ENCODE results near the gene ACAD9. TPM values are rescaled to one million over a fixed set of nuclear protein-coding genes. Genes with fewer than 3 reads are reported as not detected.

The ACAD9 gene
- total and polyA plus RNA-seq, 9 of the 15 experiments (the other 6 are each of a cell fraction or from before 2014, with no cell fraction given) = 10.2 to 32.6 (median 22.8) TPM

DNA sequence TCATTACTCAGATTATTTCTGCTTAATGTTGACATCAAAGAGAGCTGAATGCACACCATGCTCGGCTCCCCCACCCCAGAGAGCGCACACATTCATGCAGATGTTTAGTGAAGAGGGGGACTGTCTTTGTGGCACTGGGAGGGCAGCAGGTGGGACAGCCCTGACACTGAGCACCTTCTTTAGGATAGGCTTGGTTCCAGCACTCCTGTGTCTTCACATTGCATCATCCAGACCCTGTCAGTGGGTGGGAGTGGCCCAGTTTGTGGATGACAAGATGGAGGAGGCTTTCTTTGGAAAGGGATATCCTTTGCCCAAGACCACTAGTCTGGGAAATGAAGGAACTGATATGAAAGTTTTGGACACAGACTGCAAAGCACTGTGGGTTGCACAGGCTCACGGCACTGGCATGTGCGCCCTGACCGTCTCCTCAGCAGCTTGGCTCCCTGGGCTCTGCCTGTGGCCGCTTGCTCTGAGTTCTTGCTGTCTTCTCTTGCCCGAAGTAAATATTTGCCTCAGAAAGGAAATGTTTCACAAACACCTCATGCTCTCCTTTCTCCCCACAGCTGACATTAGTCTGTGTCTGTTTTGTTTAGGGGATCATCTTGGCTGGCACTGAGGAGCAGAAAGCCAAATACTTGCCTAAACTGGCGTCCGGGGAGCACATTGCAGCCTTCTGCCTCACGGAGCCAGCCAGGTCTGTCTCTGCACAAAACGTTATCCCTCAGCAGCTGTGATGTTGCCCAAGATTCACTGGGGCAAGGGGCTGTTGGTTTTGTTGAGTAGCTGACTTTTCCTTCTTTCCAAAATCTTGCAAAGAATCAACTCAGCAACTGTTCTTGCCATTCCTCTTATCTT lies 16.6 kb downstream of the ACAD9 start (continued):
- TF ChIP-seq ZNF668 (CRISPR knock-in tag; IDR thresholded peaks at IDR 0.05) = no peak; the same call in 1 of the 2 replicates
- TF ChIP-seq, protein P1, sequence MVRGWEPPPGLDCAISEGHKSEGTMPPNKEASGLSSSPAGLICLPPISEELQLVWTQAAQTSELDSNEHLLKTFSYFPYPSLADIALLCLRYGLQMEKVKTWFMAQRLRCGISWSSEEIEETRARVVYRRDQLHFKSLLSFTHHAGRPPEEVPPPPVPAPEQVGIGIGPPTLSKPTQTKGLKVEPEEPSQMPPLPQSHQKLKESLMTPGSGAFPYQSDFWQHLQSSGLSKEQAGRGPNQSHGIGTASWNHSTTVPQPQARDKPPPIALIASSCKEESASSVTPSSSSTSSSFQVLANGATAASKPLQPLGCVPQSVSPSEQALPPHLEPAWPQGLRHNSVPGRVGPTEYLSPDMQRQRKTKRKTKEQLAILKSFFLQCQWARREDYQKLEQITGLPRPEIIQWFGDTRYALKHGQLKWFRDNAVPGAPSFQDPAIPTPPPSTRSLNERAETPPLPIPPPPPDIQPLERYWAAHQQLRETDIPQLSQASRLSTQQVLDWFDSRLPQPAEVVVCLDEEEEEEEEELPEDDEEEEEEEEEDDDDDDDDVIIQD (CRISPR knock-in tag; IDR thresholded peaks at IDR 0.05) = no peak
- TF ChIP-seq PHF20 (IDR thresholded peaks at IDR 0.05; ENCODE audit: partially characterized antibody) = no peak
- no peak for TF ChIP-seq ZNF717 (CRISPR knock-in tag; IDR thresholded peaks at IDR 0.05)
- peak; percentile 60; the same call in 1 of the 2 replicates for TF ChIP-seq HDAC8 (tag; IDR thresholded peaks at IDR 0.05)
- 0 out of 2 replicates have a peak, but pooled peaks have one; percentile 27 for TF ChIP-seq KLF6 (CRISPR knock-in tag; IDR thresholded peaks at IDR 0.05; ENCODE audit: borderline replicate concordance)
- TF ChIP-seq, protein P2, sequence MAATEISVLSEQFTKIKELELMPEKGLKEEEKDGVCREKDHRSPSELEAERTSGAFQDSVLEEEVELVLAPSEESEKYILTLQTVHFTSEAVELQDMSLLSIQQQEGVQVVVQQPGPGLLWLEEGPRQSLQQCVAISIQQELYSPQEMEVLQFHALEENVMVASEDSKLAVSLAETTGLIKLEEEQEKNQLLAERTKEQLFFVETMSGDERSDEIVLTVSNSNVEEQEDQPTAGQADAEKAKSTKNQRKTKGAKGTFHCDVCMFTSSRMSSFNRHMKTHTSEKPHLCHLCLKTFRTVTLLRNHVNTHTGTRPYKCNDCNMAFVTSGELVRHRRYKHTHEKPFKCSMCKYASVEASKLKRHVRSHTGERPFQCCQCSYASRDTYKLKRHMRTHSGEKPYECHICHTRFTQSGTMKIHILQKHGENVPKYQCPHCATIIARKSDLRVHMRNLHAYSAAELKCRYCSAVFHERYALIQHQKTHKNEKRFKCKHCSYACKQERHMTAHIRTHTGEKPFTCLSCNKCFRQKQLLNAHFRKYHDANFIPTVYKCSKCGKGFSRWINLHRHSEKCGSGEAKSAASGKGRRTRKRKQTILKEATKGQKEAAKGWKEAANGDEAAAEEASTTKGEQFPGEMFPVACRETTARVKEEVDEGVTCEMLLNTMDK (IDR thresholded peaks at IDR 0.05; ENCODE audit: borderline replicate concordance, insufficient read depth, low read depth, low read length, poor library complexity, severe bottlenecking) = no peak
- no peak for TF ChIP-seq CREBBP (IDR thresholded peaks at IDR 0.05; ENCODE audit: low read depth, low read length)
- TF ChIP-seq, protein P3, sequence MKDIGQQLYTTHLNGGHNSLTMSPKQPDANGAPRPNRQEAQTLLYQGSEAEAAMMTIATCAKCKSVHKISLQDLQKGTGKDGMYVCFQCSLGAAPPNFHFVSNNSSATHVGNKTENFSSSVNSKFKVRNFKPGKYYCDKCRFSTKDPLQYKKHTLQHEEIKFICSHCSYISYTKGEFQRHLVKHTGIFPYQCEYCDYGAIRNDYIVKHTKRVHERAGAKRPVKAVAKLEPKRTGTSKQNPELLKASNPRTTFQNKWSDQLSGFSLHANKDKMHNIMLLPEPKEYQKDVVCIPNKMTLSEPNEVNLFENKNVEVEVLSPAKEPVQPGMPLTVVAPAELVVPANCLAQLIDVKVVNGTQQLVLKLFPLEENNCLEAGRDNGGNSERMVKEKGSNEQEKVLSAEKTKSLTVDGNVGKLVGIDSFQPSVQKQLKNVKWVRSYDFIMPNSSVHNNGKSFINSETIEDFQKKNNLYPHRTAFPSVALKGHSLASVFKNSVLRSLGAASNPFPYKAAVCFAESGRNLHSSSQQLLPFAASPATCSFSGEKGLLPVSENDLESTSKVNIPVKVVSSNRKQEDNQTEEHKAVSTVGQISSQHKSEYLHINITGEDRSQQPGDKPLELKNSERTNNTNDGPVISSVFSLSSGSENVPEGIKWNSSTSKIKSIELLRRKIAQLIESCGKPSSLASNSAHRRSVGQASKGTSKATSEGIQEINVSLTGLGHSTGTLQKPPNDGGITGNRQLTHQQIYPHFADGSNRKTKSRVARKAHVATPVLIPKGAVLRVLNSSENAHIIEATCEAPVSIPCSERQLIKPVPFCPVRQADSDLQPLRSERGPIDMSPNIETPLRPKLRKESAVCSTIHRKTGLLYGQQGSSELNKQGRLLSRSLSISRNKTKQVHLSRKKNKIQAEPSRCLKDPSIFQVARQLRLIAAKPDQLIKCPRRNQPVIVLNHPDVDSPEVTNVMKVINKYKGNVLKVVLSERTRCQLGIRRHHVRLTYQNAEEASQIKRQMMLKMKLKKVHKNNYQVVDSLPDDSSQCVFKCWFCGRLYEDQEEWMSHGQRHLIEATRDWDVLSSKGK (CRISPR knock-in tag; IDR thresholded peaks at IDR 0.05) = no peak
- TF ChIP-seq XRCC4 (IDR thresholded peaks at IDR 0.05; ENCODE audit: extremely low read depth, insufficient read depth, insufficient read length) = no peak
- TF ChIP-seq, protein P4, sequence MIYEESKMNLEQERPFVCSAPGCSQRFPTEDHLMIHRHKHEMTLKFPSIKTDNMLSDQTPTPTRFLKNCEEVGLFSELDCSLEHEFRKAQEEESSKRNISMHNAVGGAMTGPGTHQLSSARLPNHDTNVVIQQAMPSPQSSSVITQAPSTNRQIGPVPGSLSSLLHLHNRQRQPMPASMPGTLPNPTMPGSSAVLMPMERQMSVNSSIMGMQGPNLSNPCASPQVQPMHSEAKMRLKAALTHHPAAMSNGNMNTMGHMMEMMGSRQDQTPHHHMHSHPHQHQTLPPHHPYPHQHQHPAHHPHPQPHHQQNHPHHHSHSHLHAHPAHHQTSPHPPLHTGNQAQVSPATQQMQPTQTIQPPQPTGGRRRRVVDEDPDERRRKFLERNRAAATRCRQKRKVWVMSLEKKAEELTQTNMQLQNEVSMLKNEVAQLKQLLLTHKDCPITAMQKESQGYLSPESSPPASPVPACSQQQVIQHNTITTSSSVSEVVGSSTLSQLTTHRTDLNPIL (CRISPR knock-in tag; IDR thresholded peaks at IDR 0.05) = no peak
- peak; percentile 51 for TF ChIP-seq RBFOX2 (IDR thresholded peaks at IDR 0.05; ENCODE audit: low read depth, low read length)
- TF ChIP-seq CCNT2 (IDR thresholded peaks at IDR 0.05; ENCODE audit: borderline replicate concordance, extremely low read depth, insufficient read length, low read depth, low read length) = no peak
- TF ChIP-seq ZKSCAN1 (IDR thresholded peaks at IDR 0.05; ENCODE audit: low read depth, low read length) = no peak
- TF ChIP-seq ZZZ3 (IDR thresholded peaks at IDR 0.05) = no peak
- no peak for TF ChIP-seq CREB1 (IDR thresholded peaks at IDR 0.05)
- no peak for TF ChIP-seq CREB1 (CRISPR knock-in tag; IDR thresholded peaks at IDR 0.05)
- no peak for TF ChIP-seq KAT2B (IDR thresholded peaks at IDR 0.05; ENCODE audit: low read depth, low read length)
- TF ChIP-seq POLR2G (IDR thresholded peaks at IDR 0.05; ENCODE audit: low read depth, low read length) = no peak
- no peak for TF ChIP-seq POLR2A (conservative IDR thresholded peaks at IDR 0.05)
